Mammary epithelial cell (primary cell): ENCODE results near the gene BAHCC1.

Experiments
- CTCF ChIP-seq, 2 donors: IDR thresholded peaks in 1 of 2; conservative IDR thresholded peaks in 1 of 2; 2 replicates each; pipeline ENCODE4 v1.5.1; 2011 to 2012; ENCODE audit warnings: inconsistent platforms in 2 of 2, low read length in 2 of 2, mild to moderate bottlenecking in 2 of 2, control low read depth in 1 of 2, low read depth in 1 of 2; ENCODE audit not compliant: insufficient read depth in 1 of 2; ENCODE audit errors: extremely low read depth in 1 of 2
- EZH2 ChIP-seq: IDR thresholded peaks from 2 replicates; pipeline ENCODE4 v1.6.1; 2012; ENCODE audit warnings: low read length, inconsistent platforms, borderline replicate concordance

- TF ChIP-seq CTCF (conservative IDR thresholded peaks at IDR 0.05 in 1 of 2, IDR thresholded peaks at IDR 0.05 in 1 of 2; ENCODE audit: extremely low read depth in 1 of 2, insufficient read depth in 1 of 2, low read depth in 1 of 2, low read length in 2 of 2) = no peak
- TF ChIP-seq EZH2 = no peak
Measured at GRCh38 chr17:81510785-81511553, 115.7 kb downstream of the BAHCC1 start.
